Endothelial cell of umbilical vein (primary cell): ENCODE results near the gene SETX. TPM values are rescaled to one million over a fixed set of nuclear protein-coding genes. Genes with fewer than 3 reads are reported as not detected.

Source experiments
- BruUV-seq: library from RNA; stranded (reverse); fragments of 400-500 nt; replicated peaks from 2 replicates; lab custom pipeline; 2021; lab: Mats Ljungman, UMichigan
- CTCF ChIA-PET: fragments of 300-600, 350-600 bp; sonication (Branson Sonifier 250); formaldehyde crosslinking; loops from one replicate; lab custom pipeline; 2021; ENCODE audit warnings: antibody characterized with exemption, inconsistent platforms; lab: Charles Lee
- POLR2A ChIA-PET: fragments of 300-600, 350-600 bp; sonication (Branson Sonifier 250); formaldehyde crosslinking; loops from one replicate; lab custom pipeline; 2021; ENCODE audit warnings: antibody characterized with exemption, inconsistent platforms; lab: Charles Lee
- DNase-seq: peaks from one replicate; pipeline ENCODE4 v3.0.0-alpha.2; 2011; ENCODE audit warnings: low read depth, low spot score
- FAIRE-seq: peaks from 2 replicates; lab custom pipeline; 2011; peaks lifted over from hg19 to GRCh38; lab: Jason Lieb, UNC
- H2AFZ ChIP-seq: 2 replicates; pipeline ENCODE4 v1.6.0; 2012; ENCODE audit warnings: low read depth, low read length, control low read depth, inconsistent platforms
- H3K27ac ChIP-seq: 2 replicates; pipeline ENCODE4 v1.5.1; 2011; ENCODE audit warnings: low read depth, mild to moderate bottlenecking, control low read depth, low read length, moderate library complexity; ENCODE audit not compliant: insufficient read depth
- H3K27me3 ChIP-seq, 2 experiments: 2 replicates each; pipeline versions ENCODE4 v1.6.0 to v1.6.1; 2011; ENCODE audit warnings: low read length in 2 of 2, mixed read lengths in 1 of 2; ENCODE audit not compliant: control insufficient read depth in 2 of 2, insufficient read depth in 2 of 2
- H3K36me3 ChIP-seq, 2 experiments: 2 replicates in 1 of 2; 3 replicates in 1 of 2; pipeline ENCODE4 v1.5.1; 2011; ENCODE audit warnings: low read length in 2 of 2, mild to moderate bottlenecking in 1 of 2, moderate library complexity in 1 of 2; ENCODE audit not compliant: control insufficient read depth in 2 of 2, insufficient read depth in 2 of 2; ENCODE audit errors: extremely low read depth in 1 of 2
- H3K4me1 ChIP-seq: 3 replicates; pipeline ENCODE4 v1.5.1; 2011; ENCODE audit warnings: mild to moderate bottlenecking, low read length; ENCODE audit not compliant: control insufficient read depth, insufficient read depth; ENCODE audit errors: extremely low read depth
- H3K4me2 ChIP-seq: 2 replicates; pipeline ENCODE4 v1.6.1; 2011; ENCODE audit warnings: low read length, control low read depth, mixed read lengths; ENCODE audit not compliant: insufficient read depth
- H3K4me3 ChIP-seq, 3 experiments: fragments of 200-600 bp in 1 of 3; sonication (generic), shearing (Covaris generic) in 1 of 3; replicated peaks in 1 of 3; 2 replicates each; pipeline ENCODE4 v1.5.1; 2011 to 2016; ENCODE audit warnings: control low read depth in 3 of 3, low read length in 3 of 3, mild to moderate bottlenecking in 2 of 3, inconsistent platforms in 1 of 3, low read depth in 1 of 3, moderate library complexity in 1 of 3; ENCODE audit not compliant: insufficient read depth in 1 of 3
- H3K79me2 ChIP-seq: 2 replicates; pipeline ENCODE4 v1.6.0; 2012; ENCODE audit warnings: low read length, inconsistent platforms; ENCODE audit not compliant: control insufficient read depth, insufficient read depth
- H3K9ac ChIP-seq: replicated peaks from 2 replicates; pipeline ENCODE3; 2011; ENCODE audit warnings: low read length, control low read depth; ENCODE audit not compliant: insufficient read depth; ENCODE audit errors: extremely low read depth
- H3K9me1 ChIP-seq: replicated peaks from 3 replicates; pipeline ENCODE4 v1.6.0; 2011; ENCODE audit warnings: mild to moderate bottlenecking, low read length; ENCODE audit not compliant: control insufficient read depth, insufficient read depth; ENCODE audit errors: extremely low read depth
- H3K9me3 ChIP-seq: replicated peaks from 2 replicates; pipeline ENCODE4 v1.5.1; 2012; ENCODE audit warnings: low read length, inconsistent platforms; ENCODE audit not compliant: control insufficient read depth, insufficient read depth
- H4K20me1 ChIP-seq: replicated peaks from 2 replicates; pipeline ENCODE3; 2011; ENCODE audit warnings: mild to moderate bottlenecking, low read length; ENCODE audit not compliant: control insufficient read depth, insufficient read depth; ENCODE audit errors: extremely low read depth
- EZH2 ChIP-seq: IDR thresholded peaks from 2 replicates; pipeline ENCODE4 v1.6.1; 2012; ENCODE audit warnings: borderline replicate concordance, low read depth, mild to moderate bottlenecking, moderate library complexity, low read length, inconsistent platforms; ENCODE audit not compliant: severe bottlenecking
- FOS ChIP-seq: IDR thresholded peaks from 2 replicates; pipeline ENCODE4 v1.6.1; 2011; ENCODE audit warnings: mild to moderate bottlenecking, low read length, moderate library complexity, borderline replicate concordance; ENCODE audit not compliant: insufficient read depth
- GATA2 ChIP-seq: IDR thresholded peaks from 2 replicates; pipeline ENCODE4 v1.7.0; 2011; ENCODE audit warnings: low read depth, mild to moderate bottlenecking, moderate library complexity, mixed read lengths, low read length; ENCODE audit not compliant: insufficient read length, insufficient read depth
- JUN ChIP-seq: IDR thresholded peaks from 2 replicates; pipeline ENCODE4 v1.6.1; 2011; ENCODE audit warnings: borderline replicate concordance, low read depth; ENCODE audit not compliant: insufficient read length, insufficient read depth
- MYC ChIP-seq: IDR thresholded peaks from one replicate; pipeline ENCODE4 v1.6.1; 2011; ENCODE audit warnings: mild to moderate bottlenecking, low read depth, low read length
- POLR2A ChIP-seq: IDR thresholded peaks from 2 replicates; pipeline ENCODE4 v1.6.1; 2012; ENCODE audit warnings: low read depth, mild to moderate bottlenecking, control low read depth, low read length
- POLR2AphosphoS5 ChIP-seq: IDR thresholded peaks from 2 replicates; pipeline ENCODE4 v1.6.1; 2012; ENCODE audit warnings: low read depth, mild to moderate bottlenecking, control low read depth, low read length, moderate library complexity; ENCODE audit not compliant: insufficient read depth
- dilution Hi-C: fragments of 300-500 bp; cut with MboI; formaldehyde crosslinking; loops from one replicate; pipeline ENCODE4 v1.15.0; 2019; ENCODE audit warnings: low sequenced_read_pairs; ENCODE audit not compliant: extremely low pct_ligation_motif_present
- intact Hi-C: fragments of 100-400 bp; cut with micrococcal nuclease; formaldehyde crosslinking; loops from one replicate; pipeline ENCODE4 v1.10.0; 2022
- polyA plus RNA-seq, 4 experiments: library from polyadenylated mRNA; depleted of rRNA in 3 of 4; stranded (reverse) in 3 of 4; unstranded in 1 of 4; fragments of >200 nt; gene quantifications; 2 replicates each; pipeline versions ENCODE4 v1.2.1 to v1.2.3, GENCODE V29; 2011 to 2012; ENCODE audit warnings: missing spikeins in 1 of 4
- total RNA-seq: library from RNA; stranded (reverse); gene quantifications from 2 replicates; pipeline ENCODE4 v1.2.3, GENCODE V29; 2021
- TF ChIP-seq, protein P1 (sequence below), 2 donors: IDR thresholded peaks; 1 replicate in 1 of 2; 2 replicates in 1 of 2; pipeline ENCODE4 v1.5.1; 2011; ENCODE audit warnings: low read length in 2 of 2, mild to moderate bottlenecking in 2 of 2, moderate library complexity in 2 of 2, control low read depth in 1 of 2, inconsistent platforms in 1 of 2, low read depth in 1 of 2; ENCODE audit not compliant: insufficient read depth in 1 of 2; ENCODE audit errors: extremely low read depth in 1 of 2
- TF ChIP-seq, protein P2 (sequence below): IDR thresholded peaks from 2 replicates; pipeline ENCODE4 v1.6.1; 2011; ENCODE audit not compliant: insufficient read depth, insufficient read length

SETX gene
- total and polyA plus RNA-seq, 2 donors (not counting 3 experiments of a cell fraction or from before 2014, with no cell fraction given) = 20.9 to 47.7 TPM

DNA sequence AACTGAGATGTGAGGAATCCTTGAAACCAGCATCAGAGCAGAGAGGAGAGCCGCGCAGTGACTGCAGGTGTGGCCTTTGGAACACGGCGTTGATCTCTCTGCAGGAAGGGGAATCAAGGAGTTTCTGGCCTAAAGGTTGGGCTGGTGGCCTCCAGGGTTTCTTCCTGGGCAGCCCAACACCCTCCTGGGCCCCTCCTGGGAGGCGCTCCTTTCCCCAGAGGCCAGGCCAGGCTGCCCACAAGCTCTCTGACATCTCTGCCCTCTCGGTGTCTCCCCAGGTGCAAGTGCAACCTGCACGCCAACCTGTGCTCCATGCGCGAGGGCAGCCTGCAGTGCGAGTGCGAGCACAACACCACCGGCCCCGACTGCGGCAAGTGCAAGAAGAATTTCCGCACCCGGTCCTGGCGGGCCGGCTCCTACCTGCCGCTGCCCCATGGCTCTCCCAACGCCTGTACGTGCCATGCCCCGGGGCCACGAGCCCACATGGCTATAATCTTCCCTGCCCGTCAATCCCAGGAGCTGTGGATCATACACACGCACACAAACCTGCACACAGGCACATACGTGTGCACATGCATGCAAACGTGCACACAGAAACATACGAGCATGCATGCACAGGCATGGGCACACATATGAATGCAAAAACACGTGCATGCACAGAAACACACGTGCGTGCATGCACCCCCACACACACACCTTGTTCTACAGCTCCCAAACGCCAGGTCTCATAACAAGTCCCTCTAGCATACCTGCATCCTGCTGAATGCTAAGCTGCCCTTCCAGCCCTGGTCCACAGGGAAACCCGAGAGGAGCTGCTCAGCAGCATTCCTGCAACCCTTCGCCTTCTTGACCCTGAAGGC lies 128.0 kb downstream of the SETX start:
- Histone ChIP-seq H3K36me3 (no peaks in the 10 kb centered on the region), H3K79me2 (no peaks in the 10 kb centered on the region), H3K9me3 (no peaks in the 10 kb centered on the region), H3K4me1 (no peaks in the 10 kb centered on the region), H4K20me1 (no peaks in the 10 kb centered on the region), H3K9ac (no peak overlapping the region), H3K4me2 (no peak overlapping the region), H3K27ac (no peak overlapping the region), H3K9me1 (no peaks in the 10 kb centered on the region), H2AFZ (no peak overlapping the region), H3K4me3 (no peak overlapping the region), H3K27me3 (peaks cover 2 to 4% of the 10 kb centered on the region in 2 experiments)
- POLR2A ChIA-PET = no interaction called here
- CTCF ChIA-PET = interaction anchor here (1.1 to 1.9 kb wide), 5 partner anchors 10 to 57 kb away, joined by 3 to 9 read pairs (median 4); no protein-coding TSS in a partner anchor
- FAIRE-seq (no peak), DNase-seq (no peak)
- intact Hi-C loops (no loop called here), dilution Hi-C loops (no loop called here)
- TF ChIP-seq POLR2AphosphoS5 (no peak), EZH2 (no peak), MYC (no peak), JUN (no peak), POLR2A (no peak), GATA2 (no peak), FOS (no peak)
- TF ChIP-seq, protein P1, sequence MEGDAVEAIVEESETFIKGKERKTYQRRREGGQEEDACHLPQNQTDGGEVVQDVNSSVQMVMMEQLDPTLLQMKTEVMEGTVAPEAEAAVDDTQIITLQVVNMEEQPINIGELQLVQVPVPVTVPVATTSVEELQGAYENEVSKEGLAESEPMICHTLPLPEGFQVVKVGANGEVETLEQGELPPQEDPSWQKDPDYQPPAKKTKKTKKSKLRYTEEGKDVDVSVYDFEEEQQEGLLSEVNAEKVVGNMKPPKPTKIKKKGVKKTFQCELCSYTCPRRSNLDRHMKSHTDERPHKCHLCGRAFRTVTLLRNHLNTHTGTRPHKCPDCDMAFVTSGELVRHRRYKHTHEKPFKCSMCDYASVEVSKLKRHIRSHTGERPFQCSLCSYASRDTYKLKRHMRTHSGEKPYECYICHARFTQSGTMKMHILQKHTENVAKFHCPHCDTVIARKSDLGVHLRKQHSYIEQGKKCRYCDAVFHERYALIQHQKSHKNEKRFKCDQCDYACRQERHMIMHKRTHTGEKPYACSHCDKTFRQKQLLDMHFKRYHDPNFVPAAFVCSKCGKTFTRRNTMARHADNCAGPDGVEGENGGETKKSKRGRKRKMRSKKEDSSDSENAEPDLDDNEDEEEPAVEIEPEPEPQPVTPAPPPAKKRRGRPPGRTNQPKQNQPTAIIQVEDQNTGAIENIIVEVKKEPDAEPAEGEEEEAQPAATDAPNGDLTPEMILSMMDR (IDR thresholded peaks at IDR 0.05; ENCODE audit: extremely low read depth in 1 of 2, insufficient read depth in 1 of 2, low read depth in 1 of 2, low read length in 2 of 2) = no peak
- TF ChIP-seq, protein P2, sequence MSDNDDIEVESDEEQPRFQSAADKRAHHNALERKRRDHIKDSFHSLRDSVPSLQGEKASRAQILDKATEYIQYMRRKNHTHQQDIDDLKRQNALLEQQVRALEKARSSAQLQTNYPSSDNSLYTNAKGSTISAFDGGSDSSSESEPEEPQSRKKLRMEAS = no peak
- no TSS peak for BruUV-seq
